ENCODE data around the gene MEF2D.

The MEF2D gene

DNA sequence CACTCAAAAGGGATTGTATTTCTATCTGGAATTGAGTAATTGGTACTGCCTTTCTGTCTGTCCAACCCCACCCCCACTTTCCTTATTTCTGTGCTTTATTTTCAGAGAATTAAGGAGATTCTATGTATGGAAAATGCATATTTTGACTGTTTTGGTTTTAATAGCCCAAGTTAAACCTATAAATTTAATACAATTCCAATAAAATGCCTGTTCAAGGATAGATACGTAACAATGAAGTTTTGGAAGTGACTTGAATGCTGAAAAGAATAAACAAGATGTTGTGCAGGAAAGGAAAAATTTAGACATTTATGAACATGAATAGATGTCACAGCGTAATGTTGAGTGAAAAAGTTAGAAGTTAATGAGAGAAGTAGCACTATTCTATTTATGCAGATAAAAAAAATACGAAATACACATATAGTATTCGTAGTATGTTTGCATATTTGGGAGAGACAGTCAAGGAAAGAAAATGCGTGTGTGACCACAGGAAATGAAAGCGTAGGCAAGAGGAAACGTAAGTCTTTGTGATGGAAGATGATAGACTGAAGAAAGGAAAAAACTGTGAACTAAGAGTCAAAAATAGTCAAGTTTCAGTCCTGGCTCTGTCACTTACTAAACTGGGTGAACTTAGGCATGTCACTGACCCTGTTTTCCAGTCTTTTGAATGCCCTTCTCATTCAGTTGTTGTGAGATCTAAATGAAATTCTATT, 62.1 kb downstream of the MEF2D start:
- no peak for DNase-seq

DNA sequence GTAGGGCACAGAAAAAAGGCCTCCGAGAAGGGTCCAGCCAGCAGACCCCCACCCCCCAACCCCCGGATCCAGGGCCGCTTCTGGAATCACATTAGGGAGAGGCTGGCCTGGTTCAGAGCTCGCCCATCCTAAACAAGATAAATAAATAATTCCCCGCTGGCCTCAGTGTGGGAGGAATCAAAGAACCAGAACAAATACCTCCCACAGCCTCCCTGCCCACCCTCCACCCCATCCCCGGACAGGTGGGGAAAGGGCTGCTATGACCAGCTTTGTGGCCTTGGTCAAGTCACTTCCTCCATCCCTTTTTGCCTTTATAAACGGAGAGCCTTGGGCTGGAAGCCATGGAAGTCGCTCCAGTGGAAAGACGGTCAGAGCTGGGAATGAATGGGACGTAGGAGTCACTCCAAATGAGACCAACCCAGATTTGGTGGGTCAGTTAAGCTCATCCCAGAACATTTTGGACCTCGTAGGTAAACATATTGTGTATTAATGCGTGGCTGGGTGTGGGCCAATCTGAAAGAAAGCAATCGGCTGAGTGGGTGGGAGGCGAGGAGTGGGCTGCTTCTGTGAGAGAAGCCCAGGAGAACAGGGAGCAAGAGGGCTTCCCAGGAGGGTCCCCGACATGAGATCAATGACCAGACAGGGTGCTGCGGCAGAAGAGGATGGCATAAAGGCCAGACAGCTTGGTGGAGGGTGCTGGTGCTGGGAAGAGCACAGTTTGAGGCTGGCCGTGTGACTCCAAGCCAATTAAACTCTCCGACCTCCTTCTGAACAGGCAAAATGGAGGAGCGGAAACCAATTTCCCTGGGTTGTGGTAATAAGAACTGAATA, 63.3 kb downstream of the MEF2D start:
- no peak for DNase-seq

DNA sequence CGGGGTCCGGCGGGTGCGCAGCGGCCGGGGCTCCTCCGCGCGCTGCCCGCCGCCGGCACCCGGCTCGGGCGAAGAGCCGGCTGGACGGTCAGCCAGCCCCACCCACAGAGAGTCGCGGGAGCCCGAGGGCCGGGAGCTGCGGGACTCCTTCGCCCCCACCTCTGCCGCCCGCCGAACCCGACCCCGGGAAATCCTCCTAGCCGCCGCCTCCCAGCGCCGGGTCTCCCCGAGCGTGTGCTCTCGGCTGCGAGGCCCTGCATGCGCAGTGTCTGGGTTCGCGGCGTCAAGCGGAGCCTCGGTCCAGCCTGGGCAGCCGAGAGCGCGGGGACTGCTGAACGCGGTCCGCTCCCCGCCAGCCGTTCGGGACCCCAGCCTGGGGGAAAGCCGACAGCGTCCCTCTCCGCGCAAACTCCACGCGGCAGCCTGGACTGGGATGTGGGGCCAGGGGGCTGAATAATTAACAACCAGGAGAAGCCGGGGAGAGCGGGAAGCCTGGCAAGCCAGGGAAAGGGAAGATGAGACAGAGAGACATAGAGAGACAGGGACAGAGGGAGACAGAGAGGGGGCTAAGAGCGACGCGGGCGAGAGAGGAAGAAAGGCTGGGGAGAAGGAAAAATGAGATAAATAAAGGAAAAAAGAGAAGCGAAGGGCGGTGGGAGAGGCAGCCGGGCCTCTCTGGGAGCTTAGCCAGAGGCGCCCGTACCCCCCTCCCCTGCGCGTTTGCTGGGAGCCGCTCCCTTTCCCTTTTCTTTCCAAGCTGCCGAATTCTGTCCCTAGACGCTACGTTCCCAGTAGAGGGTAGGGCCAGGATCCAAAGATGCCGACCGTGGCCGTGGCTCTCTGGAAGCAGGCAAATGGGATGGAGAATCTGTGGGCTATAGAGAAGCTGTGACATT, 64.2 kb downstream of the MEF2D start:
- DNase-seq = no peak

DNA sequence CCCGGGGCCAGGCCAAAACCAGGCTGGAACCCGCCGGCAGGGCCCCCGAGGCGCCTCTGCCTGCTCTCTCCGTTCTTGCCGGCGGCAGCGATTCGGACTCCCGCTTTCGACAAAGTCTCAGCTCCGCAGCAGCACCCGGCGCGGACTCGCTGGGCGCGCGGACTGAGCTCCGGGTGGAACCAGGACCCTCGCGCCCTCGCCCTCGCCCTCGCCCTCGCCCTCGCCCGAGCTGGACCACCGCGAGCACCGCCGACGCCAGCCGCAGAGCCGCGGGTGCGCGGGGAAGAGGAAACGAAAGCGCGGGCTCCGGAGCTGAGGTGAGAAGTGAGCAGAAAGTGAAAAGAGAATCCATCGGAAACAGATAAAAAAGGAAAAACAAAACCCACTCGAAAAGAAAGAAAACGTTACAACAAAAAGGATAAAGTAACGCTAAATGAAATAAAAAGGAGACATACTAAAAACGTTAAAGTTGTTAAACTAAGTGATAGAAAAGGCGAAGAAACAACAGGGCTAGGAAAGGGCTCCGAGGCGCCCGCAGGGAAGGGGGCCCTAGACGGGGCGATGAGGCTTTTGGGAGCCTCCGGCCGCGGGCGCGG, 64.9 kb downstream of the MEF2D start:
- no peak for DNase-seq

DNA sequence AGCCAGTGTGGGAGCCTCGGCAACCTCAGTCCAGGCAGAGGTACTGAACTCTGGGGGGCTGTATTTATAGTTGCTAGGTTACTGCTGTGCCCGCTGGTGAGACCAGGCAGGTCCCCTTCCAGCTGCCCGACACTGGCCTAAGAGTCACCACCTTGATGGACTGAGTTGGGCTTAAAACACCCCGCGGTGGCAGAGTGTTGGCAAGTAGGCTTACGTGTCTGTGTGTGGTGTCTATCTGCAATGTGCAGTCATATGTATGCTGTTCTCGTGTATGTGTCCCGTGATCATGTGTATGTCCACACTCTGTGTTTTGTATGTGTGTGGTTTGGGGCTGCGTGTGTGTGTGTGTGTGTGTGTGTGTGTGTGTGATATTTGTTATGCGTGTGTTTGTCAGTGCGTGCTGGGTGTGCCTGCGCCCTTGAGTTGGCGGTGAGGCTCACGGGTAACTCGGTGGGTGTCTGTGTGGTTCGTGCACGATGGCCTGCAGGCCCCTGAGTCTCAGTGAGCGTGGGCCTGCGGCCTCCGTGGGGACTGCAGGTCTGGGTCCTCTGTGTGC, 65.5 kb downstream of the MEF2D start:
- DNase-seq = no peak

DNA sequence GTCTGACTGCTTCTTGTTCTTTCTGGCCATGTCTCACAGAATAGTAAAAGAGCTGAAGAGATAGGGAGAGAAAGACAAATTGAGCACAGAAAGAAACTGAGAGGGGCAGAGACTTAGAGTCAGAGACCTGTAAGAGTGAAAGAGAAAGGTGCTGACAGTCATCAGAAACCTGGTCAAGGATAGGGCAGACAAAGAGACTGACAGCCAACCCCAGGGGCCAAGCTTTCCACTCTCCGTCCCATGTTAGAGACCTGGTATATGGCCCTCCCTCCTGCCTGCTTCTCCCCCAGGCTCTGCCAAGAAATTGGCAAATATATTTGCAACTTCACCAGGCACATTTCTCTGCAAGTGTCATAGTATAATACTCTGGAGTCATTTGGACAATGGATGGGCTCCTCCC, 67.0 kb downstream of the MEF2D start:
- DNase-seq = no peak

DNA sequence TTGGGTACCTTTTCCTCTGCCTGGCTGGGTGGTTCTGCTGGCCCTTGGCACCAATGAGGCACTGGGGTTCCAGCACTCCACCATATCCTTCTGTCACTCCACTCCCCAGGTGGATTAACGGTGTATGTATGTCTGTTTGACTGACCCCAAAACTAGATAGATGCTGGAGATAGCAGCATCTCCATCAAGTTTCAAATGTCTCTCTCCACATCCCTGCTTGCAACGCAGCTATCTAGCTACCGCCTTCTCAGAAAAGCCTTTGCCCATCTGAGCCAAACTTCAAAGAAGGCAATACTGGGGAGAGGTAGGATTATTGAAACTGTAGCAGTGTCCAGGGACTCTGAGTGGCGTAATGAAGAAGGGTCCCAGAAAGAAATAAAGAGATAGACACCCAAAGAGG, 67.5 kb downstream of the MEF2D start:
- DNase-seq = no peak

DNA sequence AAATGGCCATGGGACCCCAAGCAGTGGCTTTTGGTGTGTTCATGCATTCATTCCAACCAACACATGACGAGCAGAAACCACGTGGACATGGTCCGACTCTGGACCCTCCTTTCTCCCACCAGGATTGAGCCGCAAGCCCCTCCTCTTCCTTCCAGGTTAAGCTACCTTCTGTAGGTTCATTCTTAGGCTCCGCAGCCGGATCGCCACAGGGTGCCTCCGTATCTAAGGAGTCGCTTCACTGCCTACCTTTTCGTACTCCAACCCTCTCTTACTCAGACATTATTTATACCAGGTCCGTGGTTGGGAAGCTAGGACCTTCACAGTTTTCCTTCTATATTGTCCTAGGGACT, 67.9 kb downstream of the MEF2D start:
- DNase-seq = no peak

DNA sequence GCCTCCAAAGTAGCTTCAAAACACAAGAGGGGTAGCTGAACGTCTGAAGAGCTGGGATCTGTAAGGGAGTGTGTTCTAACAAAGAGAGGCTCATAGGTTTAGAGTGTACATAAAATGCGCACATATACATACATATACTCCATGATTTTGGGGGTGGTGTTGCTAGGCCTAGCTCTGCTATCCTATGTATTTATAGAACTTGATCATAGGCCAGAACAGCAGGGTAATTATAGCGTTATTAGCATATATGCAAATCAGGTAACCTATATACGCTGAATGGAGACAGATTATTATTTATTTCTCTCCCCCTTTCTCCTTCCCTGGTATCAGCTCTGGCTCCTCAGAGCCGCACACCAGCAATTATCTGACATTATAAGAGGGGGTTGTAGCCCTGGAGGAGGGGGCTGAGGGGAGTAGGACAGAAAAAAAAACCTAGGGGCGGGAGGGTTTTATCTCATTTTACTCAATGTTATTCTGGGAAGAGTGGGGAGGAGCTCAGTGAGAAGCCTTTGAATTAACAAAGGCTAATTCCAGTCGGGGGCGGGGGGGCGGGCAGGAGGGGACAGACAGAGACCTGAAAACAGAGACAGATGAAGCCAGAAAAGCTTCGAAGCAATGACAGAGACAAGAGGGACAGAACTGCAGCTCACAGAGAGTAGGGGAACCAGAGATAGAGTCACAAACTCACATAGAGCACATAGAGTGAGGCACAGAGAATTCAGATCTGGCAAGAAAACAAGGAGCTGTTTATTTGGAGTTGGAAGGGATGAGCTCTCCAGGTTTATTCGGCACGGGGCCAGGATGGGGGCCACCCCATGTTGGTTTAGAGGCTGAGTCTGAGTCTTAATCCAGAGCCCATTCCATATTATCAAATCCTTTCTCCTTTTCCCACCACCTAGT, 68.6 kb downstream of the MEF2D start:
- no peak for DNase-seq

DNA sequence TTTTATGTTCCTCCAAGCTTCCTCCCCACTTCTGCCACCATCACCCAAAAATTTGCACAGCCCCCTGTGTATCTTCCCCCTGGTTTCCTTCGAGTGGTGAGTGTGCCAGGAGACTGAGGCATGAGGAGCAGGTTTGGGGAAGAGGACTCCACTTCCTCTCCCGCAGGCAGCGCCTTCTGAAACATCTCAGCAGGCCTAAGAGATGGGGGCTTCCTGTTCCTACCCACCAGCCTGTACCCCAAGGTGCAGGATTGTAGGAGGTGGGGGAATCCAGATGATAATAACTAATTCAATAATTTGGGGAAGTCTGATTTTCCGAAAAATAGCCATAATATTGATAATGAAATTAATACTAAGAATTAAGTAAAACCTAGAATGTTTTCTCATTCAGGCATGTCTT, 69.2 kb downstream of the MEF2D start:
- no peak for DNase-seq

DNA sequence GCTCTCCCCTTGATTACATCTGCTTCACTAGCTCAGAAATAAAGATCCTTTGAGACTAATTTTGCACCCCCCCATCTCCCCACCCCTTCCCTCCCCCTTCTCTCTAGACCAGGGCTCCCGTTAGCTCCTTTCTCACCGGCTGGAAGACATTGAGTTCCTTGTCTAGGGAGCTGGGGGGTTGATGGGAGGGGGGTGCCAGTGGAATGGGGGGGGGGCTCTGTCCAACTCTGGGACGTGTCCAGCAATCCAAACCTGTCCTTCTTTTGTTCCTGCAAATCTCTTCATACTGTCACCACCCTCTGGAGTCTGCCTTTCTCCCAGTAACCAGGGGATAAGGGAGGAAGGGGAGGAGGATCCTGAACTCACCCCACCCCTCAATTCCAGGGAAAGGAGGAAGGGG, 69.7 kb downstream of the MEF2D start:
- DNase-seq = no peak

DNA sequence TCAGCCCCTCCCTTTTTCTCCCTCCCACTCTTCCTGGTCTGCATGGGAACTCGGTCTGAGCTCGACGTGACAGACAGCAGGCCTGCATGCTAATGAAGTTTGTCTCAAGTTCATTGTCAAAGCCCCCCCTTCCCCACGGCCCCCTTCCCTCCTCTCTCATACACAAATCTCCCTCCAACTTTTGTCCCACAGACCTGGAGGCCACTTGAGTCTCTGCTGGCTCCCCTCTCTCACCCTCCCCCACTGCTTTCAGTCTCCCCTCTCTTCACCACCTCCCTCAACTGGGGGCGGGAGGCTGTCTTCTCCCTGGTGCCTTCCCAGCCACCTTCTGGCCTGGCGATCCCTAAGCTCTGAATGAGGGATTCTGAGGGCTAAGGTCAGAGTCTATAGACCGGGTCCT, 70.3 kb downstream of the MEF2D start:
- DNase-seq = no peak

DNA sequence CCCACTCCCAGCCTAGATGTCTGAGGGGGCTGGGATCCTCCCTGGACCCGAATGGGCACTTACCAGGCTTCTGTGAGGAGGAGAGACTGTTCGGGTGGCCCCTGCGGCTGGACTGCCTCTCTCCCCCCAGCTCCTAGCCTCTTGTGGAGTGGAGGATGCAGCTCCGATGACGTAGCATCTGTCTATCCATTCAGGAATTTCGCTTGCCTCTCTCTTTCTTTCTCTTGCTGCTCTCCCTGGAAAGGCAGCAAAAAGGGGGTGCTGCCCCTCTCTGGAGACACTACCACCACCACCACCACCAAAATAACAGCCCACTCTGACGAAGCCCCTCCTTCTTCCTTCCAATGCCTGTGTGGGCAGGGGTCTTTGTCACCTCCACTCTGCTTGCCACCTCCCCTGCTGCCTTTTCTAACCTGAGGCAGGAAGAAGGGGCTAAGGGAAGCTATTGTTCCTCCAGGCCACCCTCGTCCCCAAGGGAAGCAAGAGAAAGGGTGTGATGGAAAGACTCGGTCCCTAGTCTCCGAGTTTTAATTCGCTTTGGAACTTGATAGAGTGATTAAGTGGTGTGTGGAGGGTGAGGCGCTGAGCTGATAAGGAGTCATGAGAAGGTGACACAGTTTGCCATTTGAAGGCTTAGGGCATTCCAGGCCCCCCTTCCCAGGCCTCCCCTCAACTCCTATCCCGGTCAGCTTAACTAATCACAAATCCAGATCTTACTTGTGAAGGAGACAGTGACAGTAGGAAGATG, 71.1 kb downstream of the MEF2D start:
- no peak for DNase-seq

DNA sequence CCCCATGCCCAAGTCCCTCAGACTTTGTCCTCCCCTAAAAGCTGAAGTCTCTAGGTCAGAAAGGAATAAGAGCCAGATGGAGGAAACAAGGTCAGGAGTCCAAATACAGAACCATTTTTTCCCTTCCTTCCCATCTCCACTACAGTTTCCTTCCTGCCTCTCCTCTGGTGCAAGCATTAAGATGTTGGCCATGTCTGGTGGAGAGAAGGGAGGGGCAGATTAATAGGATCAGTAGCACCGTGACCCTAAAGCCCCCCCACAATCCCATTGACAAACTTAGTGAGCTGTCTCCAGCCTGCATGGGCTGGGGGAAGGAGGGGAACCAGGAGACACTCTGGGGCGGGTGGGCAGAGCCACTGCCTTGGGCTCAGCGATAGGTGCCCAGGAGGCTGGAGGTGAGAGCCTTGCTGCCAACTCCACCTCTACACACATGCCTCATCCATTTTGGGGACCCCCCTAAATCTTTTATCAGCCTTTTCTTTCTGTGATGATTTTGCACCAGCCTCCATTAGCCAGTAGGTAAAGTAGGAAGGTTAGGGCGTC, 71.8 kb downstream of the MEF2D start:
- no peak for DNase-seq

DNA sequence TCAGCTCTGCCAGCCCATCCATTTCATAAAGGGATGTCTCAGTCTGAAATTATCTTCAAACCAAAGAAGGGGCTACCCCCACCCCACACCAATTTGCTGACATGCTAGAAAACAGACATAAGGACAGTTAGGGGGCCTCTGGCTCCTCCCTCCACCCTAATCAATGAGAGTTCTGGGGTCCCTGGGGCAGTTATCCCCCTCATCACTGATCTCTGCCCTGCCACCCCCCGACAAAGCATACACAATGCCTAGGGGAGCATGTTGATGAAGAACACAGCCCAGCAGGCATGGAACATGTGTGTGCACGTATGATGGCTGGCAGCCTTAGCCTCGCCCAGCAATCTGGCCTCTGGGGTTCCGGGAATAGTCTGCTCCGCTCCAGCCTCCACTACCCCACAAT, 72.6 kb downstream of the MEF2D start:
- no peak for DNase-seq

DNA sequence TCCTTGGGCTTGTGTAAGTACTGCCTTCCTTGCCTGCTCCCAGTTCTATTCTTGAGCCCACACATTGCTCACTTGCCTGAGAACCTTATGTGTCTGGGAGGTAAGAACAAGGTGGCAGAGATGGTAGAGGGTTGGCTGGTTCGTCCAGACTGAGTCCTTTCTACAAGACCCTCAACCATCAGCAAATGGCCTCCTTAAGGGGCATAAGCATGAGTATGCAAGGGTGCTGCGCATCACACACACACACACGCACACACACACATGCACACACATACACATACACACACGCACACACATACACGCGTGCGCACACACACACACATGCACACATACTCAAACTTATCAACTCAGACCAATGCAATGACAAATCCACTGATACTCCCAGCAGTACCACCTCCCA, 74.6 kb downstream of the MEF2D start:
- no peak for DNase-seq

DNA sequence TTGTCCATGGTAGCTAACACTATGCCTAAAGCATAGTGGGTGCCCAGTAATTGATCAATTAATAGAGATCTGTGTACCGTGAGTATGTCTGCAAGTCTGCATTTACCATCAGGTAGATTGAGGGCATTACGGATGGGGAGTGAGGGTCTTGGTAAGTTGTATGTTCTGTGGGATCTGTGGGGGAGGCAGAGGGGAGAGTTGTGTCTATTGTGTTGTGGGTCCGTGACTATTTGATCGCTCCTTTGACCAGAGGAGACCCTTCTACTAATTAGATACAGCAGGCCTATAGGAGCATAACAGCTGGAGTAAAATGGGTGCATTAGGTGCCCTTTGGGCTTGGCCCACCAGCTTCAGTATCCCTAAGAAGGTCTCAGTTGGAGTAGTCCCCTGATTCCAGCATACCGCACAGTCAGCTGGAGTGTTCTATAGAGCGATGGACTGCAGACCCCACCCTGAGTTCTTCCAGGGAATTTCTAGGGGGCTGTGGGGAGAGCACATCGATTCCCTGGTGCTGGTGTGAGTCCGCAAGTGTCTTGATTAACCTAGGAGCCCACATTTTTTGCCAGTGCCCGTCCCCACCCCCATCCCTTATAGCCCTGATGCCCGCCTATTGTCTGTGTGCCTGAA, 75.7 kb downstream of the MEF2D start:
- DNase-seq = no peak

DNA sequence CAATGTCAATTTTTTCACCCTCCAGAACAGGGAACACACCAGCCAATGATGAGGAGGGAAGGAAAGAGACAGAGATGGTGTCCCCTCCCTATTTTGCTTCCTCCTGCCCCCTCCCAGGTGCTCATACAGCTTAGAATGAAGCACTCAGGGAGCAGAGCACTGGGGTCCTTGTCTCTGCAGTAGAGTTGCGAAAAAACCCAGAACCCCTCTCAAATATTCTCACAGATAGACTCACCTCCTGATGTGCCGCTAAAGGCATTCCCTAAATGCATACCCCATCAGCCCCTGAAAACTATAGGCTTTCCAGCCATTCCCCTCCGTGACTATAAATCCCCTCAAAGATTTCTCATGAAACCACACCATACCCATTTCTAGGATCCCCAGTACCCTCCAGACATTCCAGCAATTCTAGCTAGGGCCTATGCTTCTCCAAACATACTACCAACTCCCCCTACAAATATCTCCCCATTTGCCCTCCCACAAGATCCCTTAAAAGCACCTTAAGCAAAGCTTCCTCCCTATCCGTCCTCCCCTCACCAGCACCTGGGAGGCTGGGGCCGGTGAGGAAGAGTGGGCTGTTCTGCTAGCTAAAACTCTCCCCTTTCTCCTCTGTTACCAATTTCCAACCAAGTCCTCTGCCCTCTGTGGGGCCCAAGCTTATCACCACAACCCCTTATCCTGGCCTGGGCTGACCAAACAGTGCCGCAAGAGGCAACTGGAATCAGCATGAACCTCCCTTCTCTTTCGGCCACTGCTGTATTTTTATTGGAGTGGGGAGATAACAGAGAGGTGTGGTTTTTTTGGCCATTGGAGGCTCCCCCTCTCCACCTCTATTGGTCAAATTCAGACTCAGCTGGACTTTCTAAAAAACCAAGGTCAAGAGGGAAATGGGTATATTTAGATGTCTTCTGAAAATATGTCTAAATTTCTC, 76.9 kb downstream of the MEF2D start:
- no peak for DNase-seq

DNA sequence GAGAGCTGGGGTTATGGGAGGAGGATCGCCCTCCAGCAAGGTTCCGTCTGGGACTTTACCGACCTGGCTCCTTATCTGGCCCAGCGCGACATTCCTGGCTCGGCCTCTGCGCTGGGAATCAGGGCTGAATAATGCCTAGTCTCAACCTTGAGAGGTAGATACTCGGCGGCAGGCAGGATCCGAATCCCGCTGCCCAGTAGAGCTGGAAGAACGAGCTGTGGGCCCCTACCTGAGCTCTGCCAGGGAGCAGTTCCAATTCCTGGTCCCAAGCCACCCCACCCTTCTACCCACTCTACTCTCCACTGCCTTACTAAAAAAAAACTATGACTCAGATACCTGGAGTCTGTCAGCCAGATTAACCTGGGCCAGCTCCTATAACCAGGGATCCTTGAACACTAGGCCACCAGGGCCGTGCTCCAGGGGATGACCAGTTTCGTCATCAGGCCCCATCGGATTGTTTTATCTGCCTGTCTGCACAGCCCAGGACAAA, 77.9 kb downstream of the MEF2D start:
- no peak for DNase-seq

Measured in NCI-H524 treated with DMSO at 0.1 percent for 48 hours (cell line).